IPS DF 4.7 (cell line): ENCODE data around the gene MRLN.

Source experiments
- DNase-seq: peaks from one replicate; pipeline ENCODE4 v3.0.0-alpha.2; 2013; ENCODE audit warnings: low spot score; ENCODE audit errors: extremely low read depth

The MRLN gene

DNA sequence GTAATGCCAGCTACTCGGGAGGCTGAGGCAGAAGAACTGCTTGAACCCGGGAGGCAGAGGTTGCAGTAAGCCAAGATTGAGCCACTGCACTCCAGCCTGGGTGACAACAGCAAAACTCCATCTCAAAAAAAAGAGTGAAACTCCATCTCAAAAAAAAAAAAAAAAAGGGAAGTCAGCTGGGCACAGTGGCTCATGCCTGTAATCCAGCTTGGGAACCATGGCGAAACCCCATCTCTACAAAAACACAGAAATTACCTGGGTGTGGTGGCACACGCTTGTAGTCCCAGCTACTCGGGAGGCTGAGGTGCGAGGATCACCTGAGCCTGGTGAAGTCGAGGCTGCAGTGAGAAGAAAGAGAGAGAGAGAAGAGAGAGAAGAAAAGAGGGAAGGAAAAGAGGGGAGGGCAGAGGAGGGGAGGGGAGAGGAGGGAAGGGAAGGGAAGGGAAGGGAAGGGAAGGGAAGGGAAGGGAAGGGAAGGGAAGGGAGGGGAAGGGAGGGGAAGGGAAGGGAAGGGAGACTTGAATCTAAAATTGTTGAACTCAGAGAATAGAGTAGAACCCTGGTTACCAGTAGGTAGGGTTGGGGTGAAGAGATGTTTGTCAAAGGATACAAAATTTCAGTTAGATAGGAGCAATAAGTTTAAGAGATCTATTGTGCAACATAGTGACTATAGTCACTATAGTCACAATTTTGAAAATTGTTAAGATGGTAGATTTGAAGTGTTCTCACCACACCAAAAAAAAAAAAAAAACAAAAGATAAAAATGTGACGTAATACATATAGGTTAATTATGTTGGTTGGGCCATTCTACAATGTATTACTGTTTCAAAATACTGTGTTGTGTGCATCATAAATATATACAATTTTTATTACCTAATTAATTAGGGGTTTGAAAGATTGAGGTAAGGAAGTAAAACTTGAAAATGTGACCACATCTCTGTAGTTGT, 46.1 kb downstream of the MRLN start:
- DNase-seq, result no peak

DNA sequence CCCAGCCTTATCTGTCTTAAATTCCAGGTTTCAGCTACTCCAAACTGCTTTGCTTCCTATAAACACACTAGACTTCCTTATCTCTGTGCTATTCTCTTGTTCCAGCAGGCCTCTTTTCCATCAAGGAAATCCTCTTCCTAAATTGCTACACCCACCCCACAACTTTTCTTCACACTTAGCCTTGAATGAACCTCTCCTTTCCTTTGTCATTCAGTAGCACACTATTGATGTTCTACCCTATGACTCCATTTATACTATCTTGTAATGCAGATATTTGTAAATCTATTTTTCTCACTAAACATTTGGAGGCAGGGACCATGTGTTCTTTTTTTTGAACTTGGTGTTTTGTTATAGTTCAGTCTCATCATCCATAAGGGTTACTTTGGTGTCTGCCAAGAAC, 47.3 kb downstream of the MRLN start:
- DNase-seq, result no peak

DNA sequence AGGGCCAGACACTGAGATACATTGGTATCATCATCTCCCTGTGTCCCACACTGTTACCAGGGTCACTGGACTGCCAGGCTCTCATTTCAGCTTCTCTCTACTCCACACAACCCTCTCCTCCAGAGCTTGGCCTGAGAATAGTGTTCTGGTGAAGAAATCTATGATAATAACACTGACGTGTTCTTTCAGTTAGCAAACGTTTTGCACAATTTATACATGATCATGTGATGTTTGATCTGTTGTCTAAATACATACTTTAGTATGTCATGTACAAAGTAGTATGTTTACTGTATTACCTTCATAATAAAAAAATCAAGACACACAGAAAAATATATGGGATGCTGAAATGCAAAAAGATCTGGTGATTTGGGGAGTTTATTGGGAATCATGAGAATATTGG, 48.6 kb downstream of the MRLN start:
- DNase-seq, result no peak

DNA sequence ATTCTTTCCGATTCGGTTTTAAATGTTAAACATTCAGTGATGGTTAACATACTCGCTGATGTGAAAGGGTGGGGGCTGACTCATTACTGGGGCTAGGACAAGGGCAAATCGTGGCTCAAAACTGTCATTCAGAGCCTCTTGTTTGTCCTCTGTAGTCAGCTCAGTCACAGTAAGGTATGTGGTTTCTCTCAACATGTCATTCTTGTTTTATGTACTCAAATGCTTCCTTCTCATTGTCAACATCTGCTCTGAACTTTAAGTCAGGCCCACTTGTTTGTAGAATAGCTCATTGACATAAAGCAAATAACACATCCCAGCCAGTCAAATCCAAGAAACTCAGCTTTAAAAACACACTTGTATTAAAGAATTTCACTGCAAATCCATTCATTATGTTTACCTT, 50.9 kb downstream of the MRLN start:
- DNase-seq, result no peak

DNA sequence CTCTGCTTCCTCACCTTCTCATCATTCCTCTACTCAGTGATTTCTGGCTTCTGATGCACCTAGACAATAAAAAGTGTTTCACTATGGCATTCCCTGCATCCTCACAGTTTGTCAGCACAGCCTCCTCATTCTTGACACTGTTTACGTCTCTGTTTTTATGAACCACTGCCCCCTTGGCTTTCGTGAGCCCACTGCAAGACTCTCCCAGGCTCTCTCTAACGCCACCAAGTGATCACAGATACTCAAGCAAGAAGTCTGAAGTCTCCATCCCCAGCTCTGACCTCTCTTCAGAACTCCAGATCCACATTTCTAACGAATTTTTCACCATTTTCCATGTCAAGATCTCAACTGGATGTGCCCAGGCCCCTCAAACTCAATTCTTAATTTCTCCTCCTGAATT, 52.5 kb downstream of the MRLN start:
- no peak for DNase-seq

DNA sequence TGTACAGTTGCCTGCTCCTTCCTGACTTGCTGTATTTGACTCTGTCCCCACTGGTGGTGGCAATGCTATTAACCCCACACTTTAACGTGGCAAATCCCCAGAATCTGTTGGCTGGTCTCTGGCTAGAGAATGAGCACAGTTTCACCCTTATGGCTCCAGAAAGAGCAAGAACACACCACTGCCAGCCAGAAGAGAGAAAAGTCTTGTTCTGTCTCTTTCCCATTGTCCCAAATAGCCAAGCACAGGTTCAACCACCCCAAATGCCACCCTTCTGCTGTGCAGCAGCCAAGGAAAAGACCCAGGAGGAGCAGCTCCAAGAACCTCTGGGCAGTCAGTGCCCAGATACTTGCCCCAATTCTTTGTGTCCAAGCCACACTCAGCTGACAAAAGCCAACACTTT, 54.9 kb downstream of the MRLN start:
- DNase-seq, result no peak

DNA sequence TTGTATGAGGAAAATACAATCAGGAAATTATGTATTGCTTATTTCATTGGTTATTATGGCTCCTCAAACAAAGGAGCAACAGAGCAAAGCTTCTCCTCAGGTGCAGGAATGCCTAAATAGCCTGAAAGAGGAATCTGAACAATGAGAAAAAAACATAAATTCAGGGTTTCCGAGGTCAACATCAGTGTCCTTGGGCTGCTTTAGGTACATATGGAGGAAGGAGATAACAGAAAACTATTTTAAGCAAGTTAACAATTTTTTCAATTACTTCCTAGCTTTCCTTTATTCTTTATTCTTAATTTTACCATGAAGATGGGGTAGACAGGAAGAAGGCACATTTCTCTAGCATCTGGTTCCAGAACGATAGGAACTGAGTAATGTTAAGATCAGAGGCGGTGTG, 57.6 kb downstream of the MRLN start:
- DNase-seq, result no peak

DNA sequence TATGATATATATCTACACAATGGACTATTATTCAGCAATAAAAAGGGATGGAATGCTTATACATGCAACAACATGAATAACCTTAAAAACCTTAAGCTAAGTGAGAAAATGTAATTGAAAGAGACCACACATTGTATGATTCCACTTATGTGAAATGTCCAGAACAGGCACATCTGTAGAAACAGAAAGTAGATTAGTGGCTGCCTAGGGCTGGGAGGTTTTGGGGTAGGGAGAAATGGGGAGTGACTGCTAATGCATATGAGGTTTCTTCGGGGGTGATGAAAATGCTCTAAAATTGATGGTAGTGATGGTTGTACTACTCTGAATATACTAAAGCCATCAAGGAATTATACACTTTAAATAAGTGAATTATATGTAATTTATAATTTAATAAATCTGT, 58.3 kb downstream of the MRLN start:
- no peak for DNase-seq

DNA sequence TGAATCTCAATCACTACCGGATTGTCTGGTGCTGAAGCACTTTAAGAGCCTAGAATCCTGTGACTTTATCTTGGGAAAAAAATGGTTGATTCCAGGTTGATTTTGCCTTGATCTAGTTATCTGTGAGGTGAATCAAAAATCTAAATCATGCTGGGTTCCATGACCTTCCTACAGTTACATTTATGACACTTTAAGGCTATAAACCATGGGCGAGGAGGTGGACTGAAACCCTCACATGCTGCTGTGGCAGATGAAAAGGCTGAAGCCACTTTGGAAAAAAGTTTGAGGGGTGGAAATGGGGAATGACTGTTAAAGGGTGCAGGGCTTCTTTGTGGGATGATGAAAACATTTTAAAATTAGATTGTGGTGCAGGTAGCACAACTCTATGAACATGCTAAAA, 61.1 kb downstream of the MRLN start:
- DNase-seq, result no peak

DNA sequence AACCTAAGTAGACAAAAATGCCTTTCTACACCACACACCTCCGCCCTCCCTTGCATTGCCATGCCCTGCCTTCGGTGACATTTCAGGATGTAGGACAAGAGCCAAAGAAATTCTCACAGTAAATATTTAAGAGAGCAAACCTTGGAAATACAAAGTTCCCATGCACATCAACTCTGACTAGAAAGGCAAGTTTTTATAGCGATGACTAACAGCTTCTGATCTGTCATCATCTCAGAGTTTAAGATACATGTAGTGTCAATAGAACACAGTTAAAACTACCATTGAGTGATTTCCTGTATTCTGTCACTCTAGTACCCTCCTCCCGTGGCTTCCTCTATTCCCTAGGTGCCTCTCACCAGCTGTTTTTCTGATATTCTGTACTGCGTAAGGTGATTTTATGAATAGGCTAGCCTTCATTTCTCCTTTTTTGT, 64.3 kb downstream of the MRLN start:
- DNase-seq, result no peak

DNA sequence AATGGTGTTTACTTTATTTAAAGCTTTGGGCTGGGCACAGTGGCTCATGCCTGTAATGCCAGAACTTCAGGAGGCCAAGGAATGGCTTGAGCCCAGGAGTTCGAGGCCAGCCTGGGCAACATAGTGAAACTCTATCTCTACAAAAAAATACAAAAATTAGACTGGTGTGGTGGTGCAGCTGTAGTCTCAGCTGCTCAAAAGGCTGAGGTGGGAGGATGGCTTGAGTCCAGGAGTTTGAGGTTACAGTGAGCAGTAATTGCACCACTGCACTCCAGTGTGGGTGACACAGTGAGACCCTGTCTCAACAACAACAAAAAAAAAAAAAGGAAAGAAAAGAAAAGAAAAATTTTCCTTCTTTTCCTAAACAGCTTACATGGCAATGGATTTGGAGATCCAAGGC, 65.6 kb downstream of the MRLN start:
- DNase-seq, result no peak
